ENCODE measurements around the gene MALRD1.

The MALRD1 gene

GRCh38 chr10:19120381-19120908 is 71.8 kb downstream of the MALRD1 start:
- H3K4me1 ChIP-seq (ENCODE audit: insufficient read depth, low read length, severe bottlenecking), result no peaks in the 10 kb centered on the region

GRCh38 chr10:19133992-19134391 is 85.4 kb downstream of the MALRD1 start:
- H3K4me1 ChIP-seq (ENCODE audit: insufficient read depth, low read length, severe bottlenecking), result no peaks in the 10 kb centered on the region
- H2AFZ ChIP-seq (ENCODE audit: low read length), result no peak overlapping the region
- H4K20me1 ChIP-seq (ENCODE audit: insufficient read depth, low read length), result no peaks in the 10 kb centered on the region
- no peak overlapping the region for H3K4me2 ChIP-seq (ENCODE audit: low read length)
- H3K9me3 ChIP-seq (ENCODE audit: low read length), result no peaks in the 10 kb centered on the region
- TF ChIP-seq EZH2 (IDR thresholded peaks at IDR 0.05; ENCODE audit: borderline replicate concordance, low read length) (no peak), CTCF (IDR thresholded peaks at IDR 0.05; ENCODE audit: low read length) (no peak)
- no peaks in the 10 kb centered on the region for H3K9me2 ChIP-seq (ENCODE audit: low read depth, low read length)
- H3K79me2 ChIP-seq (ENCODE audit: insufficient read depth, low read length), result no peaks in the 10 kb centered on the region
- no peaks in the 10 kb centered on the region for H3F3A ChIP-seq (ENCODE audit: insufficient read depth, low read length)
- no peak overlapping the region for H3K27ac ChIP-seq (ENCODE audit: low read depth, low read length, poor library complexity, severe bottlenecking)
- no peak overlapping the region for H3K9ac ChIP-seq (ENCODE audit: low read length)
- no peaks in the 10 kb centered on the region for H3K27me3 ChIP-seq (ENCODE audit: insufficient read depth, low read length)
- H3K36me3 ChIP-seq (ENCODE audit: insufficient read depth, low read length), result no peaks in the 10 kb centered on the region
- no peak overlapping the region for H3K4me3 ChIP-seq (ENCODE audit: low read depth, low read length, poor library complexity, severe bottlenecking)

More at GRCh38 chr10:19120381-19120908, 71.8 kb downstream of the MALRD1 start:
- Histone ChIP-seq H3K27me3 (ENCODE audit: insufficient read depth, low read length) (no peaks in the 10 kb centered on the region), H3K4me2 (ENCODE audit: low read length) (no peak overlapping the region), H3K9me3 (ENCODE audit: low read length) (no peaks in the 10 kb centered on the region), H2AFZ (ENCODE audit: low read length) (no peak overlapping the region), H3K79me2 (ENCODE audit: insufficient read depth, low read length) (no peaks in the 10 kb centered on the region), H3K9ac (ENCODE audit: low read length) (no peak overlapping the region), H3K4me3 (ENCODE audit: low read depth, low read length, poor library complexity, severe bottlenecking) (no peak overlapping the region), H3K27ac (ENCODE audit: low read depth, low read length, poor library complexity, severe bottlenecking) (no peak overlapping the region), H3K9me2 (ENCODE audit: low read depth, low read length) (no peaks in the 10 kb centered on the region), H4K20me1 (ENCODE audit: insufficient read depth, low read length) (no peaks in the 10 kb centered on the region), H3K36me3 (ENCODE audit: insufficient read depth, low read length) (no peaks in the 10 kb centered on the region), H3F3A (ENCODE audit: insufficient read depth, low read length) (no peaks in the 10 kb centered on the region)
- TF ChIP-seq EZH2 (IDR thresholded peaks at IDR 0.05; ENCODE audit: borderline replicate concordance, low read length) (no peak), CTCF (IDR thresholded peaks at IDR 0.05; ENCODE audit: low read length) (no peak)

GRCh38 chr10:19142967-19143366 is 94.4 kb downstream of the MALRD1 start:
- H3K36me3 ChIP-seq (ENCODE audit: insufficient read depth, low read length), result no peaks in the 10 kb centered on the region
- H4K20me1 ChIP-seq (ENCODE audit: insufficient read depth, low read length), result no peaks in the 10 kb centered on the region
- no peak overlapping the region for H3K27ac ChIP-seq (ENCODE audit: low read depth, low read length, poor library complexity, severe bottlenecking)
- H3K4me3 ChIP-seq (ENCODE audit: low read depth, low read length, poor library complexity, severe bottlenecking), result no peak overlapping the region
- no peaks in the 10 kb centered on the region for H3K9me3 ChIP-seq (ENCODE audit: low read length)
- H3K27me3 ChIP-seq (ENCODE audit: insufficient read depth, low read length), result no peaks in the 10 kb centered on the region
- no peak overlapping the region for H3K9ac ChIP-seq (ENCODE audit: low read length)
- no peak for TF ChIP-seq CTCF (IDR thresholded peaks at IDR 0.05; ENCODE audit: low read length)
- no peak for TF ChIP-seq EZH2 (IDR thresholded peaks at IDR 0.05; ENCODE audit: borderline replicate concordance, low read length)
- no peaks in the 10 kb centered on the region for H3K9me2 ChIP-seq (ENCODE audit: low read depth, low read length)
- no peaks in the 10 kb centered on the region for H3K79me2 ChIP-seq (ENCODE audit: insufficient read depth, low read length)
- no peaks in the 10 kb centered on the region for H3K4me1 ChIP-seq (ENCODE audit: insufficient read depth, low read length, severe bottlenecking)
- no peak overlapping the region for H2AFZ ChIP-seq (ENCODE audit: low read length)
- no peaks in the 10 kb centered on the region for H3F3A ChIP-seq (ENCODE audit: insufficient read depth, low read length)
- H3K4me2 ChIP-seq (ENCODE audit: low read length), result no peak overlapping the region

Data from OCI-LY1 (cell line).